ENCODE measurements around the gene SLC12A8. TPM values are rescaled to one million over a fixed set of nuclear protein-coding genes. Genes with fewer than 3 reads are reported as not detected.

SLC12A8 gene
- total RNA-seq, 2 donors from 2014 or later = 0.67 to 0.69 TPM

GRCh38 chr3:125220183-125220582, 7.6 kb upstream of the SLC12A8 start:
- intact Hi-C loops (cut with DNase I) = no loop called here
- no peak for DNase-seq (ENCODE audit: low spot score)

- DNase-seq (ENCODE audit: low spot score) = no peak
- intact Hi-C loops (cut with DNase I) = no loop called here
These were observed 6.7 kb upstream of the SLC12A8 start for GRCh38 chr3:125219261-125219701.

DNA sequence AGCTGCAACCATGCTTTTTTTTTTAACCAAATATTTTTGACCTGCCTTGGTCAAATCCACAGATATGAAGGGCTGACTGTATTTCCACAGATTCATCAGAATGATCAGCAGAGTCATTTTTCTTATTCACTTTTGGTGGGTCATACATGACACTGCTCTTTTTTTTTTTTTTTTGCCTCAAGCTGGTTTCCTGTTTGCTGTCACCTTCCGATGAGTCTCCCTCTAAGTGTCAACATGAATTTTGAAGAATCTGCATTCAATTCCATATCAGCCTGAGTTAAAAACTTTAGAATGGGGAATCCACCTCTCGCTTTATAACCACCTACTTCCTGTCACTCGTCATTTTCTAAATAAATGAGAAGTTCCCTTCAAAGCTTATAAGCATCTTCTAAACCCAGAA, 2.2 kb upstream of the SLC12A8 start:
- intact Hi-C loops (cut with DNase I) = no loop called here
- DNase-seq (ENCODE audit: low spot score) = no peak

DNA sequence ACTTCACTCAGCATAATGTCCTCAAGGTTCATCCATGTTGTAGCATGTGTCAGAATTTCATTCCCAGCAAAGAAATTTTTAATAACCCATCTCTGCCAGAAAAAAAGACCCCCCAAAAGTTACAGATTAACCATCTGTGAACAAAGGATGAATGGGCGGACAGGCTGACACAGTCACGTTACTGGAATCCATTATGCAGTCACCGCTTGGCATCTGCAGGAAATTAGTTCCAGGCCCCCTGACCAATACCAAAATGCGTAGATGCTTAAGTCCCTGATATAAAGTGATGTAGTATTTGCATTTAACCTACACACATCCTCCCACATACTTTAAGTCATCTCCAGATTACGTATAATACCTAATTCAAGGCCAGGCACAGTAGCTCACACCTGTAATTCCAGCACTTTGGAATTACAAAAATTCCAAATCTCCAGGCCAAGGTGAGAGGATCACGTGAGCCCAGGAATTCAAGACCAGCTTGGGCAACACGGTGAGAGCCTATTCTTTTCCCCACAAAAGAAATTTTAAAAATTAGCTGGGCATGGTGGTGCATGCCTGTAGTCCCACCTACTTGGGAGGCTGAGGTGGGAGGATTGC, 1.5 kb upstream of the SLC12A8 start:
- DNase-seq (ENCODE audit: low spot score) = no peak
- intact Hi-C loops (cut with DNase I) = no loop called here

DNA sequence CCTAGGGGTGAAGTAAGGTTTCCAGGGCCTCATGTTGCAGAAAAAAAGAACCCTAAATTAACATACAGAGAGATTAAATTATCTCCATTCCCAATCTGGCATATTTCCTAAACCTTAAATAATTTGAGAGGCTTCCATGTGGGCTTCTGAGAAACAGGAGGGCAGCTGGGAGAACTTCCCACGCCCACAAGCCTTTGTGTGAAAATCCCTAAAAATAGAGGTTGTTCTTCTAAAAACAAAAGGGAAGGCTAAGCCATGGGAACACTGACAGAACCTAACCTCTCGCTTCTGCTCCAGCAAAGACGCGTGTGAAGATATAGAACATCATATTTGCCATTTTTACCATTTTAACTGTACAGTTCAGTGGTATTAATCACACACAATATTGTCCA, 812 bp upstream of the SLC12A8 start:
- intact Hi-C loops (cut with DNase I) = no loop called here

GRCh38 chr3:125212091-125212508, 448 bp downstream of the SLC12A8 start:
- DNase-seq (ENCODE audit: low spot score) = no peak
- intact Hi-C loops (cut with DNase I) = no loop called here

More for the DNA sequence above, 812 bp upstream of the SLC12A8 start:
- DNase-seq (ENCODE audit: low spot score) = no peak

GRCh38 chr3:125211523-125212090, 941 bp downstream of the SLC12A8 start:
- intact Hi-C loops (cut with DNase I) = no loop called here
- DNase-seq (ENCODE audit: low spot score) = no peak

- DNase-seq (ENCODE audit: low spot score) = no peak
- intact Hi-C loops (cut with DNase I) = no loop called here
These were observed 4.5 kb downstream of the SLC12A8 start for GRCh38 chr3:125207949-125208568.

- intact Hi-C loops (cut with DNase I) = no loop called here
These were observed 5.0 kb downstream of the SLC12A8 start for GRCh38 chr3:125207507-125207906.

GRCh38 chr3:125206934-125207333, 5.6 kb downstream of the SLC12A8 start:
- intact Hi-C loops (cut with DNase I) = no loop called here
- no peak for DNase-seq (ENCODE audit: low spot score)

More at GRCh38 chr3:125207507-125207906, 5.0 kb downstream of the SLC12A8 start:
- DNase-seq (ENCODE audit: low spot score) = no peak

DNA sequence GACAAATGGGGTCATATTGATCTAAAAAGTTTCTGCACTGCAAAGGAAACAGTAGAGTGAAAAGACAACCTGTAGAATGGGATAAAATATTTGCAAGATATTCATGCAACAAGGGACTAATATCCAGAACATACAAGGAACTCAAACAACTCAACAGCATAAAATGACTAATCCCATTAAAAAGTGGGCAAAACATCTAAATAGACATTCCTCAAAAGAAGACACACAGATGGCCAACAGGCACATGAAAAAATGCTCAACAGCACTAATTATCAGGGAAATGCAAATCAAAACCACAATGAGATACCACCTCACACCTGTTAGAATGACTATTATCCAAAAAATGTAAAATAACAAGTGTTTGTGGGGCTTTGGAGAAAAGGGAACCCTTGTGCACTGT, 8.8 kb downstream of the SLC12A8 start:
- intact Hi-C loops (cut with DNase I) = no loop called here
- no peak for DNase-seq (ENCODE audit: low spot score)

DNA sequence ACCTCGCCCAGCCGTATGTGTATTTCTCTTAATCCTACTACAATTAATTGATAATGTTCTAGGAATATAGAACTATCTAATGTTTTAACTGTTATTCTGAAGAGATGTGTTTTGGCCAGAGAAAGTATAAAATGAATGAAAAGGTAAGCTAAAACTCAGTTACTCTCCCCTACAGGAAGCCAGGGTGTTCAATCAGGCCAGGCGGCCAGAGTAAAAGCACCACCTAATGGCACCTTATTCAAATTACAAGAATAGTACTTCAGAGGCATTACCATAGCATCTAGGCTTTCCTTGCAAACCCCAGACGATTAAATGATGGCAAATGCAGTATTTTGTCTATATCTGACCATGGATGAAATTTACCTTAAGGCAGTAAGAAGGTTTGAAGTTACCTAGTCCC, 10.4 kb downstream of the SLC12A8 start:
- intact Hi-C loops (cut with DNase I) = no loop called here
- DNase-seq (ENCODE audit: low spot score) = no peak

GRCh38 chr3:125200731-125201139, 11.8 kb downstream of the SLC12A8 start:
- intact Hi-C loops (cut with DNase I) = no loop called here
- DNase-seq (ENCODE audit: low spot score) = no peak

GRCh38 chr3:125194849-125195601, 17.5 kb downstream of the SLC12A8 start:
- DNase-seq (ENCODE audit: low spot score) = peak; percentile 66
- intact Hi-C loops (cut with DNase I) = no loop called here

GRCh38 chr3:125194061-125194848, 18.3 kb downstream of the SLC12A8 start:
- intact Hi-C loops (cut with DNase I) = no loop called here
- DNase-seq (ENCODE audit: low spot score) = no peak

- DNase-seq (ENCODE audit: low spot score) = no peak
- intact Hi-C loops (cut with DNase I) = no loop called here
These were observed 20.1 kb downstream of the SLC12A8 start for GRCh38 chr3:125192190-125193035.

GRCh38 chr3:125191730-125192129, 20.8 kb downstream of the SLC12A8 start:
- intact Hi-C loops (cut with DNase I) = no loop called here
- no peak for DNase-seq (ENCODE audit: low spot score)

- intact Hi-C loops (cut with DNase I) = no loop called here
- DNase-seq (ENCODE audit: low spot score) = no peak
These were observed 21.3 kb downstream of the SLC12A8 start for GRCh38 chr3:125191256-125191655.

DNA sequence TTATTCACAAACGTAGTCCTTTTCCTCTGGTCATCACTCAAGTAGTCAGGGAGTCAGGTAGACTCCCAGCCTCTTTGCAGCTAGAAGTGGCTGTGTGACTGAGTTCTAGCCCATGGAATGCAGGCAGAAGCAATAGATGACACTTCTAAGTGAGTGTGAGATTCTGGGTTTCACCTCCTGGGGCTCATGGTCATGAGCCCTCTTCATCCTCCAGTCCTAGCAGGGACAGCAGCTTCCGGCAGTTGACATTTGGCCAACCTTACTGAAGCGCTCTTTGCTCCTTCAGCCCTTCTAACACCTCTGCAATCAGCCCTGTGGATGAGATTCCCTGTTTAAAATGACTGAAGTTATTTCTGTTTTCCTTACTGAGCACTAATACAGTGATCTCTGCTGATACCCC, 21.8 kb downstream of the SLC12A8 start:
- intact Hi-C loops (cut with DNase I) = no loop called here
- no peak for DNase-seq (ENCODE audit: low spot score)

Data from posterior vena cava (tissue), 2 donors.